Hematopoietic multipotent progenitor cell treated with erythropoietin and hydrocortisone succinate and interleukin-3 and kit ligand, for 15 days (in vitro differentiated cells): Measurements from ENCODE around the gene SLC7A6OS.
A peak's percentile ranks its signal among the peaks of the same experiment; 100 is the strongest.

Experiments used
- DNase-seq: peaks from one replicate; pipeline ENCODE4 v3.0.0-alpha.2; 2015; ENCODE audit warnings: low spot score

Gene SLC7A6OS

GRCh38 chr16:68344252-68344651 lies 33.5 kb upstream of the SLC7A6OS start:
- DNase-seq, result no peak

- DNase-seq, result no peak
Measured at GRCh38 chr16:68343137-68343536, 32.4 kb upstream of the SLC7A6OS start.

GRCh38 chr16:68342620-68343019 lies 31.9 kb upstream of the SLC7A6OS start:
- no peak for DNase-seq

GRCh38 chr16:68339214-68339613 lies 28.5 kb upstream of the SLC7A6OS start:
- no peak for DNase-seq

GRCh38 chr16:68338326-68339119 lies 27.8 kb upstream of the SLC7A6OS start:
- no peak for DNase-seq

- no peak for DNase-seq
Measured at GRCh38 chr16:68335175-68335574, 24.4 kb upstream of the SLC7A6OS start.

- no peak for DNase-seq
Measured at GRCh38 chr16:68332411-68333121, 21.8 kb upstream of the SLC7A6OS start.

- no peak for DNase-seq
Measured at GRCh38 chr16:68331879-68332410, 21.2 kb upstream of the SLC7A6OS start.

GRCh38 chr16:68328860-68329390 lies 18.2 kb upstream of the SLC7A6OS start:
- DNase-seq, result no peak

- peak; percentile 83 for DNase-seq
Measured at GRCh38 chr16:68328151-68328859, 17.6 kb upstream of the SLC7A6OS start.

GRCh38 chr16:68324780-68325357 lies 14.1 kb upstream of the SLC7A6OS start:
- DNase-seq, result no peak

- no peak for DNase-seq
Measured at GRCh38 chr16:68324336-68324735, 13.6 kb upstream of the SLC7A6OS start.

- no peak for DNase-seq
Measured at GRCh38 chr16:68319185-68319908, 8.6 kb upstream of the SLC7A6OS start.

- no peak for DNase-seq
Measured at GRCh38 chr16:68313116-68313515, 2.4 kb upstream of the SLC7A6OS start.

- DNase-seq, result no peak
Measured at GRCh38 chr16:68310437-68310773, 341 bp downstream of the SLC7A6OS start.

GRCh38 chr16:68309799-68310198 lies 947 bp downstream of the SLC7A6OS start:
- no peak for DNase-seq

- no peak for DNase-seq
Measured at GRCh38 chr16:68306633-68307032, 4.1 kb downstream of the SLC7A6OS start.

- DNase-seq, result no peak
Measured at GRCh38 chr16:68300734-68301459, 9.8 kb downstream of the SLC7A6OS start.

GRCh38 chr16:68299571-68300453 lies 10.9 kb downstream of the SLC7A6OS start:
- no peak for DNase-seq
